Activated CD8-positive, alpha-beta memory T cell treated with anti-CD3 and anti-CD28 coated beads for 48 hours (primary cell): ENCODE results near the gene PGBD5.
A peak's percentile ranks its signal among the peaks of the same experiment; 100 is the strongest.
"Not testable (repeated sequence)": the region's sequence is repeated elsewhere in the genome, so short reads cannot be mapped to it uniquely, and the experiment has no call there.

Source experiments
- DNase-seq, 3 experiments: peaks; one replicate each; pipeline ENCODE4 v3.0.0-alpha.2; 2020; ENCODE audit warnings: low read depth in 2 of 3, low spot score in 2 of 3

The PGBD5 gene, protein sequence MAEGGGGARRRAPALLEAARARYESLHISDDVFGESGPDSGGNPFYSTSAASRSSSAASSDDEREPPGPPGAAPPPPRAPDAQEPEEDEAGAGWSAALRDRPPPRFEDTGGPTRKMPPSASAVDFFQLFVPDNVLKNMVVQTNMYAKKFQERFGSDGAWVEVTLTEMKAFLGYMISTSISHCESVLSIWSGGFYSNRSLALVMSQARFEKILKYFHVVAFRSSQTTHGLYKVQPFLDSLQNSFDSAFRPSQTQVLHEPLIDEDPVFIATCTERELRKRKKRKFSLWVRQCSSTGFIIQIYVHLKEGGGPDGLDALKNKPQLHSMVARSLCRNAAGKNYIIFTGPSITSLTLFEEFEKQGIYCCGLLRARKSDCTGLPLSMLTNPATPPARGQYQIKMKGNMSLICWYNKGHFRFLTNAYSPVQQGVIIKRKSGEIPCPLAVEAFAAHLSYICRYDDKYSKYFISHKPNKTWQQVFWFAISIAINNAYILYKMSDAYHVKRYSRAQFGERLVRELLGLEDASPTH

DNA sequence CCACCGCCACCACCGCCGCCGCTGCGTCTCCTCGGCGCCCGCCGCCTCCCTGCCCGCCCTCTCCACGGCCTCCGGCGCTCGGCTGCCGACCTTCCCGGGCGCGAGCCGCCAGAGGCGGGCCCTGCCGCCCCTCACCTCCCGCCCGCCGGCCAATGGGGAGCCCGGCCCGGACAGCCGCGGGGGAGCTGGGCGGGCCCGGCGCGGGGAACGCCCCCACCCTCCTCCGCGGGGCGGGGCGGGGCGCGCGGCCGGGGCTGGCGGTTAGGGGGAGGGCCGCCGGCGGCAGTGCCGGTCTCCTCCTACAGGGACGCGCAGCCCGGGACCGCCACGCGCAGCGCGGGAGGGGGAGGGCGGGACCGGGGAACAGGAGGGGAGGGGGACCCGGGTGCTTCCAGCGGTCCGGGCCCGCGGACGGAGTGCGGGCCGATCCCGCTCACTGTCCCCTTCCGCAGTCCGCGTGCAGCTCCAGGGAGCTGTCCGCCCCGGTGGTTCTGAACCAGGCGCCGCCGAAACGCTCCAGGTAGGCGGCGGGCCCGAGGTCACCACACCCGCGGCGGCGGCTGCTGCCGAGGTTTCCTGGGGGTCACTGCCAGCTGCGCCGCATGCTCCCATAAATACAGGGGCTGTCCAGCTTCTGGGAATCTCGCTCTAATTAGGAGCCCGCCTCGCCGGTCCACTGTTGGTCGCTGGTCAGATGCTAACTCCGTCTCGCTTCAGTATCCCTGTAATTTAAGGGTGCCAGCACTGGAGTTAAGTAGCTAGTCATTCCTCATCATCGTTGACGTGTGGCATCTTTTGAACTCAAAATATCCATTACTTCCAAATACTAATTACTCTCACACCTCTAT is at the start of gene PGBD5:
Gene PGBD5 (minus strand): TSS at position 87 of the 848 bp plus-strand sequence. CDS start 404 bp downstream, outside the sequence.
- DNase-seq, result peak; percentile 28 to 41 (median 33)

DNA sequence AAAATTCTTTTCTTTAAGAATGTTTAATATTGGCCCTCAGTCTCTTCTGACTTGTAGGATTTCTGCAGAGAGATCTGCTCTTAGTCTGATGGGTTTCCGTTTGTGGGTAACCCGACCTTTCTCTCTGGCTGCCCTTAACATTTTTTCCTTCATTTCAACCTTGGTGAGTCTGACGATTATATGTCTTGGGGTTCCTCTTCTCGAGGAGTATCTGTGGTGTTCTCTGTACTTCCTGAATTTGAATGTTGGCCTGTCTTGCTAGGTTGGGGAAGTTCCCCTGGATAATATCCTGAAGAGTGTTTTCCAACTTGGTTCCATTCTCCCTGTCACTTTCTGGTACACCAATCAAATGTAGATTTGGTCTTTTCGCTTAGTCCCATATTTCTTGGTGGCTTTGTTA is 48.8 kb upstream of the PGBD5 start:
- DNase-seq, result not testable (repeated sequence)

DNA sequence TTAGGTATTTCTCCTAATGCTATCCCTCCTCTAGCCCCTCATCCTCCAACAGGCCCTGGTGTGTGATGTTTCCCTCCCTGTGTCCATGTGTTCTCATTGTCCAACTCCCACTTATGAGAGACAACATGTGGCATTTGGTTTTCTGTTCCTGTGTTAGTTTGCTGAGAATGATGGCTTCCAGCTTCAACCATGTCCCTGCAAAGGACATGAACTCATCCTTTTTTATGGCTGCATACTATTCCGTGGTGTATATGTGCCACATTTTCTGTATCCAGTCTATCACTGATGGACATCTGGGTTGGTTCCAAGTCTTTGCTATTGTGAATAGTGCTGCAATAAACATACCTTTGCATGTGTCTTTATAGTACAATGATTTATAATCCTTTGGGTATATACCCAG is 44.6 kb upstream of the PGBD5 start:
- DNase-seq, result not testable (repeated sequence)

DNA sequence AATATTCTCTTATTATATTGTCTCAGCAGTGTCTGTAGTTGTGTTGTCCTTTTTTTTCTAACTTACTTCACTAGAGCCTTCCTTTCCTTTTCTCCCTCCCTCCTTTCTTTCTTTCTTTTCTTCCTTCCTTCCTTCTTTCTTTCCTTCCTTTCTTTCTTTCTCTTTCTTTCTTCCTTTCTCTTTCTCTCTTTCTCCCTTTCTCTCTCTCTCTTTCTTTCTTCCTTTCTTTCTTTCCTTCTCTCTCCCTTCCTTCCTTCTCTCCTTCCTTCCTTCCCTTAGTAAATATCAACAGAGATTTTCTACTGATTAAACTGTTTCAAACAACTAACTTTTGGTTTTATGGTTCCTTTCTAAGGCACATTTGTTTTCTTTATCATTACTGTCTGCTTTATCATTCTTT is 43.1 kb upstream of the PGBD5 start:
- DNase-seq, result no peak

DNA sequence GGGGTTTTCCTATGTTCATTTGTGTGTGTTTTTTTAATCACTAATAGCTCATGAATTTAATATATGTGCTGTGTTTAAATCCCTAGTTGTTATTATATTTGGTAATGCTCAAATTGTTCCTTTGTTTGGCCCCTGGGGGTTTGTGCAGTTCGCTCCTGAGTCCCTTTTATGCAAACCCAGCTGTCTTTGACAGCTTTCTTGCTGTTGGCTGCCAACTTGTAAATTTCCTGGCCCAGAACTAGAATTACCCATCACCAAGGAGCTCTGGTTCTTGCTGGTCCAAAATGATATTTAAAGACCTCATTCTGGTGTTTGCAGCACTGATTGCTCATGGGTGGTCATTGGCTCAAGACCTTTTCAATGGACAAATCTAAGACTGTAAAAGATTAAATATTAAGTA is 39.6 kb upstream of the PGBD5 start:
- no peak for DNase-seq

DNA sequence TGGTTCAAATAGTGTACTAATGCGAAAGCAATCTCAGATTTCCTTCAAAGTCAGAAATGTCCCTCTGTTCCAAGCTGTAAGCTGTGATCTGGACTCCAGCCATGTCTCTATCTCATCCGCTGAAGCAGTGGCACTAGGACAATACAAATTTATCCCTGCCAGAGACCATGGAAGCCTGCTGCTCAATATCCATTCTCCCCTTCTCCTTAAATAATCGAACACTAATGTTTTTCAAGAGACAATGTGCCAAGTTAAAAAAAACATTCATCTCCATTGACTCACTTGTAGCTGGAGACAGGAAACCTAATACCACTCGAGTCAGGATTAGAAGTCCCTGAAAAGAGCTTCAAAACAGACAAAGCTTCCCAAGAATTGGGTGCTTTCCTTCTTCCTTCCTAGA is 38.5 kb upstream of the PGBD5 start:
- no peak for DNase-seq

DNA sequence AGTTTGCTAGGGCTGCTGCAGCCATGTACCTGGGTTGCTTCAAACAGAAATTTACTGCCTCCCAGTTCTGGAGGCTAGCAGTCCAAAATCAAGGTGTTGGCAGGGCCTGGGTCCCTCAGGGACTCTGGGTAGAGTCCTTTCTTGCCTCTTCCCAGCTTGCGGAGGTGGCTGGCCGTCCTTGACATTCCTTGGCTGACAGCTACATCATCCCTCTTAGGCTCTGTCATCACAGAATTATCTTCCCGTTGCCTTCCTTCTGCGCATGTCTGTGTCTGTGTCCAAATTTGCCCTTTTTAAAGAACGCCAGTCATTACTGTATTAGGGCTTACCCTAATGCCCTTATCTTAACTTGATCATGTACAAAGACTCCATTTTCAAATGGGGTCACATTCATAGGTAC is 37.6 kb upstream of the PGBD5 start:
- DNase-seq, result no peak

DNA sequence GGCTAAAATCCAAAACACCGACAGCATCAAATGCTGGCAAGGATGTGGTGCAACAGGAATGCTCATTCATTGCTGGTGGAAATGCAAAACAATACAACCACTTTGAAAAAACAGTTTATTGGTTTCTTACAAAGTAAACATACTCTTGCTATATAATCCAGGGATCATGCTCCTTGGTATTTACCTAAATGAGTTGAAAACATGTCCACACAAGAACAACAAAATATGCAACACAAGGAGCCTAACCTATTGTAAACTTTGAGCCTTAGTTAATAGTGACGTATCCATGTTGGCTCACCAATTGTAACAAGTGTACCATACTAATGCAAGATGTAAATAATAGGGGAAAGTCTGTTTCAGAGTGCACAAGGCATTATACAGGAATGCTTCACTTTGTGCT is 37.2 kb upstream of the PGBD5 start:
- no peak for DNase-seq

DNA sequence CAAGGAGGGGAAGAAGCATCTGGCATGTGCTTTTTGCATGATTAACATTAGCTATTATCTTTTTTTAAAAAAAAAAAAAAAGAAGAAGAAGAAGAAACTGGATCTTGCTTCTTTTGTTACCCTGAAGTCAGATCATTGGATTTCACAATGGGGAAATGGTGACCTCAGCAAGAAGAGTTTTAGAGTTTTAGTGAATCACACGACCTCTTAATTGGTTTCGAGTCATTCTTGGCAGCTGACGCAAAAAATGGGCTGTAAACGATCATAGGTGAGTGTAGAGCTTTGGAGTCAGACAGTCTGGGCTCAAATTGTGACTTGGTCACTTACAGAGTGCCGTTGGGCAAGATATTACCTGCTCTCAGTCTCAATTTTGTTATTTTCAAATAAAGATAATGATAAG is 33.3 kb upstream of the PGBD5 start:
- DNase-seq, result no peak

DNA sequence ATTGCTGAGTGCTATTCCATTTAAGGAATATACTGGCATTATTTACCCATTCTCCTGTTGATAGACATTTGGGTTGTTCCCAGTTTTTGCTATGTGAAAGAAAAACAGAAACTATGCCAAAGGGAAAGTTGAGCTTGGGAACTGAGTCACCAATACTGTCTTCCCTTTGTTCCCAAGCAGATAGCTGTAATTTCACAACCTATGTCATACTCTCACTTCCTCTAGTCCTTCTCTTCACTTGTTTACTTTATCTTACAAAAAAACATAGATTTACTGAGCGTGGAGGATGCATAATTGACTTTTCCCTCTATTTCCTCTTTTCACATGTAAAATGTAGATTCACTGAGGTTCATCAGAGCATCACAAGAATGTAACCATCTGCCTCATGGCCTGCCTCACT is 32.4 kb upstream of the PGBD5 start:
- DNase-seq, result no peak

DNA sequence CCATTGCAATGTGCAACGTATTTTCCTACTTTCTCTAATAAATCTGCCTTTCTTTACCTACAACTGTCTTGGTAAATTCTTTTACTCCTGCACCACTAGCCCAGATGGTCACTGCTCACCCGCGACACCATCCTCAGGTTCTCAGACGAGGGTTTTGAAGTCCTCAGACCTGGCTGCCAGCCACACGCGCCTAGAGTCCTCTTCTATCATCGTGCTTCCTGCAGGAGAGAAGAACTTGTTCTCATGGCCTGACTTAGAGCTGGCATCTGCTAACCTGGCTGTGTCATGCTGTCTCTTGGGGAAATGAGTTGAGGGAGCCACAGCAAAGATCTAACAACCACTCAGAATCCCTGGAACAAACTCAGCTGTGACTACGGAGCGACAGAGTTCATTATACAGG is 30.3 kb upstream of the PGBD5 start:
- DNase-seq, result no peak

DNA sequence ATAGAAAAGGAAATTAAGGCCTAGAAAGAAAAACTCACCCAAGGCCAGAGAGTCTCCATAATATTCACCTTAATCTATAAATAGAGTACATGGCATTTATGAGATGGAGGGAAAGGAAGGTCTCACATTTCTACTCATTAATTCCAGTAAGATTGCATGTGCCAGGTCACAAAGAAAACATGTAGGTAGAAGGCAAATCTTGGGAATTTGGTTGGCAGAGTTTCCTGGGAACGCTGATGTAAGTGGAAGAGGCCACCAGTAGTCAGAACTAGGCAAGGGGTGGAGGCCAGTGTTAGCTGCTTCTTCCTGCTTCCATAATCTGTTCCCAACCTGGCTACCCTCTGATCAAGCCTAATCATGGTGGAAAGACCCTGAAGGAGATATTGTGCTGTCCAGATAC is 29.2 kb upstream of the PGBD5 start:
- DNase-seq, result no peak

DNA sequence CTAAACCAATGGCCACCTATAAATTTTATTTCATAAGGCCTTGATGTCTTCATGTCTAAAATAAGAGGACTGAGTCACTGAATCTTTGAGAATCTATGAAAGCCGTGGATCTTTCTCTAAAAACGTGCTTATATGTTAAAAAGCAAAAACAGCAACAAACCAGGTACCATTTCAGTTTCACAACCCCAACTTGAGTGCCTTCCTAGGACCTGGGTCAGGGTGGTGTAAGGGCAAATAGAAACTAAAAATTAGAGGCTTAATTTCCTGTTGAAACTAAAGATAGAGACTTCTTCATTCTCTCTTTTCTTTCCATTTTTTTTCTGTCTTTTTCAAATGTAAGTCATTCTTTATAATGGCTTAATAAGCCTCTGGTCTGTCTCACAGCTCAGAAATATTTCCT is 27.2 kb upstream of the PGBD5 start:
- DNase-seq, result no peak

DNA sequence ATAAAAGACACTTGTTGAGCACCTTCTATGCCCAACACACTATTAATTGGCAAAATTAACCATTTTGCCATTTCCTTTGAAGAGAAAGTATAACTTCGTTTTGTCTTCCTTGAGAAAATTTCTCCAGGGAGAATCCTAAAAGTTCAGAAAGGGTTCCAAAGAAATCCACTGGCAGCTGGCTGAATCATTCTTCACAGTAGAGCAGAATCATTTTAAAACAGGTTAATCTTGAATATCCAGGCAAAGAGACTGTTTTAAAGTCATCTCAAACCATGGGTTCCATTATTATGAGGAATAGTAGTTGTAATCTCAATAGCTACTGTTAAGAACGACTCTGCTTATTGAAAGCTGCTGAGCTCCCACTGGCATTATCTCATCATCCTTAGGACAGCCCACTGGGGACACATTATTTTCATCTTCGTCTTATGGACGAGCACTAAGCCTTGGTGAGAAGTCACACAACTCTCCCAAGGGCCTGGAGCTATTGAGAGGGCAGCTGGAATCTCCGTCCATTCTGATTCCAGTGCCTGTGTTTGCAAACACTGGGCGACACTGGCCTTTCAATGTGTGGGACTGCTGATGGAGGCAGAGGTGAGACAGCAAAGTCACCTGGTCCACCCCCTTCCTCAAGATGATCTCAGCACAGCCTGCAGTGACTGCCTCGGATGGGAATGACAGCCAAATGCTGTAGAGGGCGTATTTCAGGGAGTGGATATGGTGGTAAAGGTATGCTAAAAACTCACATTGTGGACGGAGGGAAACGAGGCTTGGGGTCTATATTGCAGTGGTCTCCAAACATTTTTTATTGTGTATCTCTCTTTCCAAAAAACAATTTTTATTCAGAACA is 15.3 kb upstream of the PGBD5 start:
- no peak for DNase-seq

DNA sequence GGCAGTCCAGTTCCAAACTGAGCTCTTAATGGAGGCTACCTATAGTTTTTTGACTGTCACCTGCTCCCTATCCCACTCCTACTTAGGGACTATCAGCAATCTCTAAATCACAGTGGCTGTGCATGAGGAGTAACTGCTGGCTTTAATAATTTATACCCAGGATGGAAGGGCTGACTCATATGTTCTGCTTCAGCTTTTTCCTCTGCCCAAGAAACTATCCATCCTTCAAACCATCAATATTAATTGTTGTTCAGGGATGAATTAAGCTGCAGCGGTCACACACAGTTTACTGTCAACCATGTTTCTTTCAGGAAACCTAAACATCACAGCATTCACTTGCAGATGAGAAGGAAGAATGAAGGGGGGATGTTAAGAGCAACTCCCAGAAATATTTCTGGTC is 9.0 kb upstream of the PGBD5 start:
- no peak for DNase-seq

DNA sequence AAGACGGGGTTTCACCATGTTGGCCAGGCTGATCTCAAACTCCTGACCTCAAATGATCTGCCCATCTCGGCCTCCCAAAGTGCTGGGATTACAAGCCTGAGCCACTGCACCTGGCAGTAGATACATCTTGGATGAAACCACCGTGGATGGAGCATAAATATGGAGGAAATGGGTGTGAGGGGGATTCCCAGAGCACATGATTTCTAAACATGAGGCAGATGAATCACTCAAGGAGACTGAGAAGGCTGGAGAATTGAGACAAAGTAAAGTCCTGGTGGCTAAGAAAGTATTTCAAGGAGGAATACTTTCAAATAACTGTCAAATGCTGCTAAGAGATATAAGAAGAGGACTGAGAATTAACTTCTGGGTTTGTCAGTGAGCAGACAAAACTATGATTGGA is 5.4 kb upstream of the PGBD5 start:
- DNase-seq, result no peak

DNA sequence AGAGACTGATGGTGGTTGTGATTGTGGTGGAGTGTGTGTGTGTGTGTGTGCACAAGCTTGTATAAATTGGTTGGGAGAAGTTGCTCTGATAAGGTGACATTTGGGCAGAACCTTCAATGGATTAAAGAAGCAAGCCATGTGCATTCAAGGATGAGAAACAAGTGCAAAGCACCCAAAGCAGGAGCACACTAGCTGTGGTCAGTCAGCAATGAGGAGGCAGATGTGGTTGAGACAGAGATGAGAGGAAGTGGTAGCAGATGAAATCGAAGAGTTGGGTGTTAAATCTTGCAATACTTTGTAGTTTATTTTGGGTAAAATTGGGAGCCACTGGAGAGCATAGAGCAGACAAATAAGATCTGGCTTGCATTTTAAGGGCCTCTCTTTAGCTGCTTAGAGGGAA is 4.4 kb upstream of the PGBD5 start:
- DNase-seq, result no peak

DNA sequence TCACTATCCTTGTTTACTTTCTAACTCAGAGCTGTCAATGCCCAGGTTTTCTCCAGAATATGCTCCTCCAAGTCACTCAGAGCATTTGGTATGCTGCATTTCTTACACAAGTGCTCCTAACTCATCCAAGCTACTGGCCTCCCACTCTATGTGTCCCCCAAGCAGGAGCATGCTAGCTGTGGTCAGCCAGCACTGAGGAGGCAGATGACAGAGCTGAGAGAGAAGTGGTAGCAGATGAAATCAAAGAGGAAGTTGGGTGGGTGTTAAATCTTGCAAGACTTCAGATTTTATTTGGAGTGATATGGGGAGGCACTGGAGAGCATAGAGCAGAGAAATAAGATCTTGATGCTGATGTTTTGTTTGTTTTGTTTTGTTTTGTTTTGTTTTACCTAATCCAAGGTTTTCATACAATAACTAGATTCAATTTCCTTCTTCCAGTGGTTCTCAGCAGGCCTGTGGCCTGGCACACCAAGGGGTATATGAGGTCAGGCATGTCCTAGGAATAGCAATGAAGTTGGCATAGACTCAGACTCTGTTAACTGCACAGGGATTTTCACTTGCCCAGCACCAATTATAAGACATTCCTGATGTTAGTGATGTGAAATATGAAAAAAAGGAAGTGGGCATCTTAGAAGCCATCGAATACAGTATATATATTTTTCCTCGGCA is 3.1 kb upstream of the PGBD5 start:
- no peak for DNase-seq

DNA sequence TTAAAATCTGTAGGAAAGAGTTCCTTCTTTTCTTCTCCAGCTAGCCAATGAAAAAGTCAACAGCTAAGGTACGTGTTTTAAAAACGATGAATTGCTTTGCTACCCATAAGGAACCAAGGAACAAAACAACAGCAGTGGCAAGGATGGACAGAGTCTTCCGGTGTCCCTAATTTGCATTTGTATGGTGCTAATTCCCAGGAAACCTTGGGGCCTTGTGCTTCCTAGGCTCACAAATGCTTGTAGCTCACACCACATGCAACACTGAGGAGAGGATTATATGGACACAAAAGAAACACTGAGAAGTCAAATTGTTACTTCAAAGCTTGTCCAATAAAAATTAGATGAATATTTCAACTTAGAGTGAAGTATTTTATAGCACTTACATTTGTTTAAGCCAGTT is 1.8 kb upstream of the PGBD5 start:
- DNase-seq, result no peak

DNA sequence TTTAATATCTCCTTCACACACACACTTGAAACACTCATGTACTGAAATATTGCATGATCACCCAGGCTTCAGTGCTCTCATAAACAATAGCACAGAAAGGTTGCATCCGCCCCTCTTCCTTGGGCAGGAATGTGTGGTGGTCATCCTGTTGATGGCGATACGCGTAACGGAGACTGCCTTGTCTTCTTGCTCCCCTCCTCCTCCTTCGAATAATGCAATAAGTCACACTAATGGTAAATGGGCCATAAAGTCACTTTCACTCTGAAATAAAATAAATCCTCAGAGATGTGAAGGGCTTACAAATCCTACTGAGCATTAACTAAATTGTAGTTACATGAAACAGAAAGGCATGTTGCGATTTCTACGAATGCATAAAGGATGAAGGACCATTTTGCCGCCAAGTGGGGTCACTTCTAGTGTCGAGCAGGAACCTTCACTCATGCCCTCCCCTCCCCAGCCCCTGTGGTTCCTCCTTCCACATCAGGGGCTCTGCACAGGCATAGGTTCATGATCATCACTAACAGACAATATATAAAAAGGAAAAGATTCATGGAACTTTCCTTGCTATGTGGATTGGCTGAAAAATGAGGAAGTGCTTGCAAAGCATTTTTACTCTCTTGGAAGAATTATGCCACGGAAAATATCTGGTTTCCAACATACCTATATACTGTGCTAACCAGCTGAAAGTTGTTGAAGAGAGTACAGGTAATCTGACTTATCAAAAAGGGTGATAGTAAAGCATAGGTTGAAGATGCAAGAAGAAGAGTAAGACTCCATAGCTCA is 1.2 kb upstream of the PGBD5 start:
- DNase-seq, result no peak
